Smooth muscle cell (in vitro differentiated cells): ENCODE results near the gene OSER1. TPM values are rescaled to one million over a fixed set of nuclear protein-coding genes. Genes with fewer than 3 reads are reported as not detected.

Experiments used
- DNase-seq: peaks from one replicate; lab custom pipeline; 2025; ENCODE audit not compliant: unreplicated experiment; lab: John Stamatoyannopoulos, UW
- H2AFZ ChIP-seq: fragments of 200-600 bp; sonication (generic); 2 replicates; pipeline ENCODE4 v1.6.0; 2016; ENCODE audit warnings: antibody characterized with exemption, low read depth, mild to moderate bottlenecking
- H3F3A ChIP-seq: fragments of 200-600 bp; sonication (generic); 2 replicates; pipeline ENCODE4 v1.6.0; 2017; ENCODE audit warnings: antibody characterized with exemption, low read depth
- H3K27ac ChIP-seq: fragments of 200-600 bp; sonication (generic); 2 replicates; pipeline ENCODE4 v1.5.1; 2016; ENCODE audit warnings: low read depth, mild to moderate bottlenecking
- H3K27me3 ChIP-seq: fragments of 200-600 bp; sonication (generic); 2 replicates; pipeline ENCODE4 v1.6.1; 2016; ENCODE audit warnings: low read depth, mild to moderate bottlenecking
- H3K36me3 ChIP-seq: fragments of 200-600 bp; sonication (generic); 2 replicates; pipeline ENCODE4 v1.5.1; 2016; ENCODE audit warnings: low read depth
- H3K4me1 ChIP-seq: fragments of 200-600 bp; sonication (generic); 2 replicates; pipeline ENCODE4 v1.5.1; 2016; ENCODE audit warnings: low read depth
- H3K4me2 ChIP-seq: fragments of 200-600 bp; sonication (generic); 2 replicates; pipeline ENCODE4 v1.6.0; 2016; ENCODE audit warnings: mild to moderate bottlenecking
- H3K4me3 ChIP-seq: fragments of 200-600 bp; sonication (generic); 2 replicates; pipeline ENCODE4 v1.5.1; 2016; ENCODE audit warnings: mild to moderate bottlenecking
- H3K79me2 ChIP-seq: fragments of 200-600 bp; sonication (generic); 2 replicates; pipeline ENCODE4 v1.6.0; 2016; ENCODE audit warnings: low read depth, mild to moderate bottlenecking
- H3K9ac ChIP-seq: fragments of 200-600 bp; sonication (generic); 2 replicates; pipeline ENCODE4 v1.6.0; 2016; ENCODE audit warnings: low read depth
- H3K9me3 ChIP-seq: fragments of 200-600 bp; sonication (generic); replicated peaks from 2 replicates; pipeline ENCODE4 v1.5.1; 2016; ENCODE audit warnings: low read depth
- H4K20me1 ChIP-seq: fragments of 200-600 bp; sonication (generic); 2 replicates; pipeline ENCODE4 v1.6.0; 2016; ENCODE audit warnings: low read depth
- WGBS: methylation state at CpG from one replicate; pipeline ENCODE4 v1.1.7; 2016; ENCODE audit warnings: low lambda C conversion rate; 5-methylcytosine and 5-hydroxymethylcytosine counted together
- polyA plus RNA-seq: library from polyadenylated mRNA; unstranded; fragments of >200 nt; fragmentation: Nextera tagmentation; extraction: Ambion mirVana; gene quantifications from 2 replicates; pipeline ENCODE4 v1.2.1, GENCODE V29; 2016
- total RNA-seq: library from RNA; depleted of rRNA; stranded (reverse); fragments of >200 nt; gene quantifications from 2 replicates; pipeline ENCODE4 v1.2.3, GENCODE V29; 2014
- TF ChIP-seq, protein P1 (sequence below): fragments of 200-600 bp; sonication (generic); IDR thresholded peaks from 2 replicates; pipeline ENCODE4 v1.5.1; 2017; ENCODE audit warnings: borderline replicate concordance, mild to moderate bottlenecking, antibody characterized with exemption; ENCODE audit not compliant: insufficient read depth, poor library complexity, severe bottlenecking

The OSER1 gene
- total and polyA plus RNA-seq, 2 experiments from 2014 or later: 33.1 to 42.3 TPM

DNA sequence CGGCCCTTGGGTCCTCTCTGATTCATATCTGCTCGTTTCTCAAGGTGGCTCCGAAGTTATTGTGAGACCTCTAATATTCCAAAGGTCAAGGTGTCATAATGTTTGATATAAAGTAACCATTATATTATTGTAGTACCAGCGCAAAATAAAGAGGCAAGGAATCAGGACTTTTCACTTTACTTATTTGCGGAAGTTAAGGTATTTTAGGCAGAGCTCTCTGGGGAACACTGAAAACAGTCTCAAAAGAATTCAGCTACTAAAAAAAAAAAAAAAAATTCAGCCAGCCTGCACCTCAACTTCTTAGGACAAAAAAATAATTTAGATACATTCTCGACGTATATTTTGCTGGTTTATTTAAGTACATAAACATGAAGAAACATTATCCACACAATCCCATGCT, 2.4 kb downstream of the OSER1 start:
- peak overlapping the region; percentile 75 for H3K4me3 ChIP-seq
- H3K9ac ChIP-seq: no peak overlapping the region
- peaks cover 31% of the 10 kb centered on the region for H3K4me1 ChIP-seq
- no peak overlapping the region for H2AFZ ChIP-seq
- H3K9me3 ChIP-seq: no peaks in the 10 kb centered on the region
- TF ChIP-seq, protein P1, sequence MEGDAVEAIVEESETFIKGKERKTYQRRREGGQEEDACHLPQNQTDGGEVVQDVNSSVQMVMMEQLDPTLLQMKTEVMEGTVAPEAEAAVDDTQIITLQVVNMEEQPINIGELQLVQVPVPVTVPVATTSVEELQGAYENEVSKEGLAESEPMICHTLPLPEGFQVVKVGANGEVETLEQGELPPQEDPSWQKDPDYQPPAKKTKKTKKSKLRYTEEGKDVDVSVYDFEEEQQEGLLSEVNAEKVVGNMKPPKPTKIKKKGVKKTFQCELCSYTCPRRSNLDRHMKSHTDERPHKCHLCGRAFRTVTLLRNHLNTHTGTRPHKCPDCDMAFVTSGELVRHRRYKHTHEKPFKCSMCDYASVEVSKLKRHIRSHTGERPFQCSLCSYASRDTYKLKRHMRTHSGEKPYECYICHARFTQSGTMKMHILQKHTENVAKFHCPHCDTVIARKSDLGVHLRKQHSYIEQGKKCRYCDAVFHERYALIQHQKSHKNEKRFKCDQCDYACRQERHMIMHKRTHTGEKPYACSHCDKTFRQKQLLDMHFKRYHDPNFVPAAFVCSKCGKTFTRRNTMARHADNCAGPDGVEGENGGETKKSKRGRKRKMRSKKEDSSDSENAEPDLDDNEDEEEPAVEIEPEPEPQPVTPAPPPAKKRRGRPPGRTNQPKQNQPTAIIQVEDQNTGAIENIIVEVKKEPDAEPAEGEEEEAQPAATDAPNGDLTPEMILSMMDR: no peak
- H3F3A ChIP-seq: peaks cover 5% of the 10 kb centered on the region
- WGBS: 78% methylated on average over 7 of the region's 7 CpGs
- peaks cover 43% of the 10 kb centered on the region for H4K20me1 ChIP-seq
- peaks cover 61% of the 10 kb centered on the region for H3K79me2 ChIP-seq
- DNase-seq: no peak
- peak overlapping the region; percentile 86 for H3K4me2 ChIP-seq
- H3K36me3 ChIP-seq: no peaks in the 10 kb centered on the region
- H3K27me3 ChIP-seq: no peaks in the 10 kb centered on the region
- peak overlapping the region; percentile 93 for H3K27ac ChIP-seq

DNA sequence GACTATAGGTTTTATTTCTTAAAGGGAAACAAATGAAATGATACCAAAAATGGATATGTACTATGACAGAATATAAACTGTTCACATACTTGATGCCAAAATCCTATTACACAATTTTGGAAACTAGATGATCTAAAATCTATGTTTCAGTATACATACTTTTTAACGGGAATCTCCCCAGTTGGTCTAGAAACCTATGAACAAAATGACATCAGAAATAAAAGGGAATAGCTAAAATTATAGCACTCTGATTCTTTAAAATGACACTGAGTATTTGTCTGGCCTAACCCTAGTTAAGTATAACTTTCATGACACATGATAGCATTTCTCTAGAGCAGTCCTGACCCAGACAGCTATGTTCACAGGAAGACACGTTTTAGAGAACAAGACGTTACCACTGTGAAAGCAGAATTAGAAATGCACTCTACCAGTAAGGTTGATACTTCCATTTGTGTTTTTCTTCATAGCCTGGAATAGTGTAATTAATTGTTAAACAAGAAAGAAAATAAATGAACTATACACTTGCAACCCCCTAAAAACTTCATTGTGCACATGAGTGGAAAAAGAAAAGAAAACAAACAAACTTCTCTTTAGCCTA, 3.3 kb downstream of the OSER1 start:
- Histone ChIP-seq H4K20me1 (peaks cover 52% of the 10 kb centered on the region), H3K27me3 (no peaks in the 10 kb centered on the region), H3K9ac (peak overlapping the region; percentile 10), H2AFZ (no peak overlapping the region), H3K4me3 (no peak overlapping the region), H3K4me2 (no peak overlapping the region), H3F3A (peaks cover 5% of the 10 kb centered on the region), H3K9me3 (no peaks in the 10 kb centered on the region), H3K4me1 (peaks cover 31% of the 10 kb centered on the region), H3K79me2 (peaks cover 70% of the 10 kb centered on the region), H3K36me3 (peaks cover 4% of the 10 kb centered on the region), H3K27ac (no peak overlapping the region)
- whole genome bisulfite sequencing: 82% methylated on average over 3 of the region's 3 CpGs
- TF ChIP-seq, protein P1: no peak
- no peak for DNase-seq

DNA sequence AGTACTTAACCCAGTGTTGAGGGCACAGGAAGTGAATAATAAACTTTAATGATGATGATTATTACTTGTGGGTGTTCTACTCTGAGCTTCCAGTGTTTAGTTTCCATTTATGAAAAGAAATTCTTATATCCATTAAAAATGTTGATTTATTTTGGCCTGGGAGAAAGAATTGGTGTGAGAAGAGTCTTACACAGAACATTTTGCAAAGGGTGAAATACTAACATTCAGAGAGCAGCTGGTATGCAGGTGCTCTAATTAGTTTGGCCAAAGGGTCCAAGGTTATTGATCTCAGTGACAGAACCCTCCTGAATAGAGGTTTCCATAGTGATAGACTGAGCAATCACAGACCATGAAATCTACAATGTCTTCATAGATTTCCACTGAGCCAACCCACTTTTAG, 4.4 kb downstream of the OSER1 start:
- no peaks in the 10 kb centered on the region for H3K9me3 ChIP-seq

More for the DNA sequence above, 4.4 kb downstream of the OSER1 start:
- TF ChIP-seq, protein P1: no peak
- Histone ChIP-seq H3K4me3 (no peak overlapping the region), H3K27ac (no peak overlapping the region), H3K4me1 (peaks cover 24% of the 10 kb centered on the region), H3F3A (peaks cover under 1% of the 10 kb centered on the region), H3K79me2 (peaks cover 81% of the 10 kb centered on the region), H2AFZ (no peak overlapping the region), H3K9ac (no peak overlapping the region), H3K4me2 (no peak overlapping the region), H3K27me3 (no peaks in the 10 kb centered on the region), H3K36me3 (peaks cover 7% of the 10 kb centered on the region), H4K20me1 (peaks cover 63% of the 10 kb centered on the region)
- no peak for DNase-seq
